GM18505 (cell line): ENCODE measurements around the gene PLAAT1.

Experiments
- ATAC-seq: cut with Tn5 transposase; IDR thresholded peaks from one replicate; pipeline ENCODE4 v1.9.1; 2021; ENCODE audit not compliant: unreplicated experiment
- POLR2A ChIP-seq: IDR thresholded peaks from 4 replicates; pipeline ENCODE4 v1.6.1; 2011; ENCODE audit warnings: borderline replicate concordance; ENCODE audit not compliant: insufficient read depth, insufficient read length; ENCODE audit errors: extremely low read depth

PLAAT1 gene

DNA sequence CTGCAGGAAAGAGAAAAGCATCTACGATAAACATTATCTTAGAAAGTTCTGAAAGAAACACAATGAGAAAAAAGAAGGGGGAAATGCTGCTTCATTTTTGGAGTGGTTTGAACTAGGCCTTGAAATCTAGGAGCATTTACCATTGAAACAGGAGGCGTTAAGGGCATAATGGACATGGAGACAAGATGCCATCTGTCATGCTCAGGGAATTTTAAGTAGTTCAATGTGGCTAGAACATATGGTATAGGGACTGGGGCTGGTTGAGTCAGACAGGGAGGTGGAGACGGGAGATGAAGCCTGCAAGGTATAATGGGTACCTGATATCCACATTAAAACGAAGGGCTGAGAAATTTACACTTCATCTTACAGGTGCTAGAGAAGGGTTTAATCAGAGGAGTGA is 10.4 kb upstream of the PLAAT1 start:
- ATAC-seq: no peak
- TF ChIP-seq POLR2A: no peak

DNA sequence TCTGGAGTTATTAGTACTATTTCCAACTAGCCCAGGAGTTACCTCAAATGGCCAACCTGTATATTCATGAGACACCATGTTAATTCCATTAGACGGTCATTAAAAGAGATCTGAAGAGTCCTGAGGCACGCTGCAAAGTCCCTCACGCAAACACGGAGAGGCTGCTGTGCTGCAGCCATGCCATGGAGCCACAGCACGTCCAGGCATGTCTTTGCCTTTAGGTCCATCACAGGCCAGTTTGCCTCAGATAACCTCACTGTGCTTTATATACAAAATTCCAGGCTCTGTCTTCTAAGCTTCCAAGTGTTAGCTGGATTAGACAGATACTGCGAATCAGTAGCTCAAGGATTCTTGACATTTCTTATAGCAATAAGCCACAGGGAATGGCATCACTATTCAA is 9.8 kb upstream of the PLAAT1 start:
- TF ChIP-seq POLR2A: no peak
- no peak for ATAC-seq

DNA sequence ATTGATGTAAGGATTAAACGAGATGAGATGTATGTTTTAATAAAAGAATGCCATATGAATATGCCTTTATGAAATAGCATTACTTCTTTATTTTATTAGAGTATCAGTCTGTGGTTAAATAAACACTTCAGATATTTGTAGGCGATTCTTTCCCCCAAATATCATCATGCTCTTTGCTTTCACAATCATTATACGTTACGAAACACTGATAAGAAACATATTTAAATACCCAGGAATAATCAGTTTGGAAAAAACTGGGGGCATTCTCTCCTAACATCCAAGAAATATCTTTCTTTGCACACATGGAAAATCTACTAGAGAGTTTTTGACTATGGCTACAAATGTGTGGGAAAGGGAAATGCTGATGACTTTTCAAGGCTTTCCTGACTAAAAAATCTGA is 4.4 kb upstream of the PLAAT1 start:
- TF ChIP-seq POLR2A: no peak
- ATAC-seq: no peak

DNA sequence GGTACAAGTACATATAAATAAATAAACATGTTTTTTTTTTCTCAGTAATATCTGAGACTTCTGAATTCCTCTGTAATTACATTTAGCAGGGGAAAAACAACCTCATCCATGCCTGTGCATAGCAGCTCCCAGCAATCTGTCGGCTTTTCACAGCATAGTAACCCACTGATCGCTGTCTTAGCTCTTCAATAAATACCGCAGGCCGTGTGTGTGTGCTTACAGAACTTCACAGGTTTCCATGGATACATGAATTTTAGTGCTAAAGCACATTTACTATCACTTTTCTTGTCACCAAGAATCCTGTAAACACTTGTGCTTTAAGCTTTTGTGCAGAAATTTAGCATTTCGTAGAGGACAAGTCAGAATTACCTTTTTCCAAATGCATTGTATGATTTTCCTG is 4.0 kb upstream of the PLAAT1 start:
- ATAC-seq: no peak
- TF ChIP-seq POLR2A: no peak

DNA sequence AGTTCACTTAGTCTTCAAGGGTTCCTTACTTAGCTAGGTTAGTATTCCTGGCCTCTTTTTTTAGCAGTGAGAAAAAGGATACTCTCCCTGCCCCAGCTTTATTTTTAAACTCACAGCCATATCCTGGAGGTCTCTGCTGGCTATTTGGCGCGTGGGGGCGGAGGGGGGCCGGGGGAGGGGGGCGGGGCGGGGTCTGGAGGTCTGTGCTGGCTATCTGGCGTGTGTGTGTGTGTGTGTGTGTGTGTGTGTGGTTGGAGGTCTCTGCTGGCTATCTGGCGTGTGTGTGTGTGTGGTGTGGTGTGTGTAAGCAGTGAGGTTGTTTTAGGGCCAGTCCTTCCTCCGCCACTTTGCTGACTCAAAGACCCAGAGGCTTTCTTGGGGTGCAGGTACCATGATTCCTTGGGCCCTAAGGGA is 579 bp upstream of the PLAAT1 start:
- no peak for TF ChIP-seq POLR2A
- ATAC-seq: no peak

DNA sequence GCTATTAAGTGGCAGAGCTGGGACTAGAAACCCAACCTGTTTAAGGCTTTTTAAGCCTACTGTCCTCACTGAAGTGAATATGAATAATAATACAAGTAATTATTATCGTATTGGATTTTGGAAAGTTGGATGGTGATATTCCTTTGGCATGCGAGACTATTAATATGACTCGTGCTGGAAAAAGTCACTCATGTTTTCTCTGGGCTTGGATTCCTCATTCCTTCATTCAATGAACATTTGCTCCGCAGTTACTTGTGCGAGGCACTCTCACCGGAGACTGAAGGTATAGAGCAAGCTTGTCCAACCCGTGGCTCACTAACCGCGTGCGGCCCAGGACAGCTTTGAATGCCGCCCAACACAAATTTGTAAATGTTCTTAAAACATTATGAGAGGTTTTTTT is 694 bp downstream of the PLAAT1 start:
- TF ChIP-seq POLR2A: no peak
- ATAC-seq: no peak

DNA sequence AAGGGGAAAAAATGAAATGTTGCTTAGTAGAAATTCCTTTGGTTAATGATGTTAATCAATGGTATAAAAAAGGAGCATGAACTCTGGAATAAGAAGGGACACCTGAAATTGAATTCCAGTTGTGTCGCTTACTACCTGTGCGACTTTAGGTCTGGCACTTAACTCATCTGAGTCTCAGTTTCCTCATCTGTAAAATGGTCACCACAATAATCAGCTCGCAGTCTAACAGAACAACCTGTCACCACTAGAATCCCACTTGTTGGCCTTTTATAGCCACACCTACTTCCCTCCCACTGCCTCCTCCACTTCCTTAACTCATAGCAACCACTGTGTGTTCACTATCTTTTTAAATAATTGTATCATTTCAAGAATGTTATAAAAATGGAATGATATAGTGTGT is 2.5 kb downstream of the PLAAT1 start:
- no peak for ATAC-seq
- TF ChIP-seq POLR2A: no peak

DNA sequence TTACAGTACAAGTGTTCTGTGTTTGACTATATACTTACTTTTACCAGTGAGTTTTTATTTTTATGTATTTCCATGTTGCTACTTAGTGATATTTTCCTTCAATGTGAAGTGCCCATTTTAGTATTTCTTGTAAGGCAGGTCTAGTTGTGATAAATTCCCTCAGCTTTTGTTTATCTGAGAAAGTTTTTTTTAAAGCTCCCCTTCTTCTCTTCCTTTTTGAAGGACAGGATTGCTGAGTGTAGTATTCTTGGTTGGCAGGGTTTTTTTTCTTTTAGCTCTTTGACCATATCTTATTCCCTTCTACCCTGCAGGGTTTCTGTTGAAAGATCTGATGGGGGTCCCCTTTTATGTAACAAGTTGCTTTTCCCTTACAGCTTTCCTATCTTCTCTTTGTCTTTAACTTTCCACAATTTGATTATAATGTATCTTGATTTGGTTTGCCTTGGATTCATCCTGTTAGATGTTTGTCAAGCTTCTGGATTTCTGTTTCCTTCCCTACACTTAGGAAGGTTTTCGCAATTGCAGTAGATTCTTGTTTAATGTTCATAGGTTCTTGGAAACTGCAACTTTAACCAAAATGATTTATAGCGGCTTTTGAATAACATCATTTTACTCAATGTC is 7.9 kb downstream of the PLAAT1 start:
- no peak for ATAC-seq
- no peak for TF ChIP-seq POLR2A

DNA sequence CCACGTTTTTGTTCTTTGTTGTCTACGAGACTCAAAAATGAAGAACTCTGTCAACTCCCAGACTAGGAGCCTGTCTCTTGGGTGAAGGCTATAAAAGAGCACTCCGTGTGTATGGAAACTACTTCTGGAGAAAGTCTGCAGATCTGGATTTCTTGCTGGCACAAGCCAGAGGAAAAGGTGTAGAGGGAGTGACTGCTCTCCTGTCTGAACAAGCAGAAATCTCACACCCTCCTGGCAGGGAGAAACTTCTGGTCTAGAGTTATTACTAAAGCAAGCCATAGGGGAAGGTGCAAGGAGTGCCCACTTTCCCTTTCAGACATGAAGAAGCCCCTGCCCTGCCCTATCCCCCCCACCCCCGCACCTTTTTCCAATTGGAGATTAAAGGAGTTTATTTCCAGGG is 9.5 kb downstream of the PLAAT1 start:
- ATAC-seq: no peak
- TF ChIP-seq POLR2A: no peak

DNA sequence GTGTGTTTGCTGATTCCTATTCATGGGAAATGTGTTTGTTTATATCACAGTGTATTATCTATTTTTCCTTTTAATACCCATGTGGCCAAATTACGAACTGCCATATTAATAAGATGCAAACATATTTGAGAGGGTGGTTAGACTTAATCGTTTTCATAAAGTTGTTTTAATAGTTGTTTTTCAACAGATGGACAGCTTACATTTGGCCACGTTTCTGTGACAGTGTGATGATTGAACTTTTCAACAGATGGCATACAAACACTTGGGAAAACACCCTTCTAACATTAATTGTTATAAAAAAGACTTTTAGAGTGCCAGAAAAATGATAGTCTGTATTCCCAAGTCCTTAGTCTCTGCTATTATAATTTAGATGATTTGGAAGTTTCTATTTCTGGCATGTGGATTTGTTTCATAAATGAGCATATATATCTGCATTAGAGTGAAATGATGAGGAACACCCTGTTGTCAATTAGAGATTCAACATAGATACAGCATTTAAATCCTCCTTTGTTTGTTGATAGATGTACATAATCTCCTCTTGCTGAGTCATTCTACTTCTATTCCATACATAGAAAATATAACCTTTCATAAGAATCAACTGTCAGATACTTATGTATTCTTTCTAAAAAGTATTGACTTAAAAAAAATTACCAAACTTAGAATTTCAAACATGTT is 13.1 kb downstream of the PLAAT1 start:
- no peak for TF ChIP-seq POLR2A
- ATAC-seq: no peak

DNA sequence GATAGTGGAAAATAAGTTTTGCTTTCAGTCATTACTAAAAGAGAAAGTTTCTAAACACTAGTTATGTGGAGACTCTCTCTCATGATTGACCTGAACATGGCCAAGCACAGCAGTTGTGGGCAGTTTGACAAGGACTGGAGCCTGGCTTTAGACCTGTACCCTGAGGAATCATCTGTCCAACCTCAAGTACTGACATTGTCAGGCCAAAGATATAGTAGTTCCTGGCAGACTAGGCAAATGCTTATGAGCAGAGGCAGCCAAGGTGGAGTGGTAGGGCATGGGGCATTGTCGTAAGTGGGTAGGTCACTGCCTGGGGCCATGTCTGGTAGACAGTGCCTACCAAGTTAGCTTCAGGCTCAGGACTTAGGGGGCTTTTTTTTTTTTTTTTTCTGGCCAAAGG is 20.9 kb downstream of the PLAAT1 start:
- TF ChIP-seq POLR2A: no peak
- no peak for ATAC-seq

DNA sequence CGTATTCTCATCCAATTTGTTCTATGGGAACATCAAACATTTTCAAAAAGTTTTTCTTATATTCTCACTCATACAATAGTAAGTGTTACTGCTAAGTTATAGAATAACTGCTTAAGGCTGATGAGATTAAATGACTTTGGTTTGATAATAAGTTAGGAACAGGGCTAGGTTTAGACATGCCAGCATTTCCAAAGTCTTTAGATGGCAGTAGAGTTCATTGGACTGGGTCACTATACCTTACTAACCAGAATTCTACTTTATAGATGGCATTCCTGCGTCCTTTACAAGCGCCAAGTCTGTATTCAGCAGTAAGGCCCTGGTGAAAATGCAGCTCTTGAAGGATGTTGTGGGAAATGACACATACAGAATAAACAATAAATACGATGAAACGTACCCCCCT is 21.7 kb downstream of the PLAAT1 start:
- TF ChIP-seq POLR2A: no peak
- no peak for ATAC-seq

DNA sequence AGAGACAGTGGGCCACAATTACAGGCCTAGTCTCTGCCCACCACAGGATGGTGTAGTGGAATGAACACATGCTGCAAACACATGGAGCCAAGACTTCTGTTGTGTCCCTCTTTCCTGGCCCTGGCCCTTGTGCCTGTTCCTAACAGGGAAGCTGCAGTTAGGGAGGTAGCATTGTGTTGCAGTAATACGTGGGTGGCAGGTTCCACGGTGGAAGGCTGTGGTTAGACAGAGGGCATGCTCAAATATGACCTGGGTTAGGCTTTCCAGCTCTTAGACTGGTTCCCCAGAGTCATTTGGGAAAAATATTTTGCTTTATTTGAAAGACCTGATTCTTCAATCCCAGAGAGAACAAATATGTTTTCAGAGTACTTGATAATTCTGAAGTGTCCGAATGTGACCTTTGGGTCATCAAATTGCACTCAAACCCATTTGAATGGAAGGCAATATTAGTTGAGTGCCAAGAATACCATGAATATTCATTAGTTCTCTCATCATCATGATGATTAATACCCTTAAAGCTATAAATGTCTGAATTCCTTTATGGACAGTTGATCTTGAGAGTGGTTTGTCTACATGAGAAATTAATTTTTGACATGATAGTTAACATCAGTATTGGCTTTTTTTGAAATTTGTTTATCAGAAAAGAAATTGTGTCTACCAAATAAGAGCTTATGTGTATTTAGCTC is 28.5 kb downstream of the PLAAT1 start:
- ATAC-seq: no peak
- TF ChIP-seq POLR2A: no peak

DNA sequence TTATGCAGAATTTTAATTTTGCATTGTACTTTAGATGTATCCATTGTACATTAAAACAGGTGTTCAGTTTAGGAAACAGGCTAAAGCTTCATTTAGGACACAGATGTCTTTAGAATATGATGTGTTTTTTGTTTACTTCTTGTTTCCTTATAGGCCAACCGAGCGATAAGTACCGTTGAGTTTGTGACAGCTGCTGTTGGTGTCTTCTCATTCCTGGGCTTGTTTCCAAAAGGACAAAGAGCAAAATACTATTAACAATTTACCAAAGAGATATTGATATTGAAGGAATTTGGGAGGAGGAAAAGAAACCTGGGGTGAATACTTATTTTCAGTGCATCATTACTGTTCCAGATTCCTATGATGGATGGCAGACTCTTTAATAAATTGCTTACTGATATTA is 29.4 kb downstream of the PLAAT1 start:
- ATAC-seq: no peak
- TF ChIP-seq POLR2A: no peak

DNA sequence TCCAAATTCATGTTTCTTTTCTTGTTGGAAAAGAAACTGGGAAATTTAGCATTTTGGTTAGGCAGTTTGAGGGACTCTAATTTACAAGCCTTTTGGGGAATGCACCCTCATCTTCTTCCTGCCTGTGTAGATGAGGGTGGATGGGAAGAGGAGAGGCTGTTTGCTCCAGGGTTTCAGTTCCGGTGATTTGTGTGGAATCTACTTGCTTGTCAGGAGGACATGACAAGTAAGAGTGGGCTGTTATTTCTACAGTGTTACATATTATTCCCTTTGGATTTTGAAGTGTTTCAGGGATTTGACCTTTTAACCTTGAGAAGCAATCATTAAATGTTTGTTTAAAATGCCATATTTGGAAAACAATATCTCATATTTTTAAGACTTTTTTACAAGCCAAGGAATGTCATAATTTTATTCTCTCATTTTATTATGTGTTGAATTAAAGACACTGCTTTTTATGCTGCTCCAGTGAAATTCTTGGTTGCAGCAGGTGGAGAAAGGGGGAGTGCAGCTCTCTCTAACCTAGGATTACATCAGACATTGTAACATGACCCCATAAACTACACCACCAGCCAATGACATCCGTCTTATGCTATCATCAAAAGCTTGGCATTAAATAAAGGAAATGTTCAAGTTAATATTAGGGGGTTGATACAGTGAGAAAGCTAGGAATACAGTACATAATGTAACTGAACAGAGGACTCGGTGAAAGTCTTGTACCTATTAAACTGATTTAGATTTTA is 30.2 kb downstream of the PLAAT1 start:
- ATAC-seq: no peak
- no peak for TF ChIP-seq POLR2A

DNA sequence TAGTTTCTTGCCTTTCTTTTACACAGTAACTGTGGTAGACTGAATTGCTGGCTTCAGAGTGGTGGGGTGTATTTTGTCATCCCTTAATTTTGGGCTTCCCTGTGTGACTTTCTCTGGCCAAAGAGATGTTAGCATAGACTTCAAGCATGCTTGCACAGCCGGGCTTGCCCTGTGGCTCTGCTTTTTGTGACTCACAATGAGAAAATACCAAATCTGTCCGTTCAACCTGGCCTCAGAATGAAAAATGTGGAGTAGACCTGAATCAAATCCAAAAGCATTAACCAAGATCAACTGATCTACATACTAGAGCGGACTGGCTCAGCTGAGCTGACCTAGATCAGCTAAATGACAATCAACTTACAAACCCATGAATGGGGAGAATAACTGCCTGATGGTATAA is 51.4 kb downstream of the PLAAT1 start:
- no peak for ATAC-seq
- no peak for TF ChIP-seq POLR2A
